Endodermal cell (in vitro differentiated cells): ENCODE measurements around the gene CX3CR1. TPM values are rescaled to one million over a fixed set of nuclear protein-coding genes. Genes with fewer than 3 reads are reported as not detected.

Experiments
- DNase-seq: peaks from one replicate; pipeline ENCODE4 v3.0.0-alpha.2; 2017
- H3K27ac ChIP-seq: 2 replicates; pipeline ENCODE4 v1.5.1; 2013; ENCODE audit warnings: mild to moderate bottlenecking, low read depth, low read length, moderate library complexity
- H3K27me3 ChIP-seq: 2 replicates; pipeline ENCODE4 v1.6.1; 2013; ENCODE audit warnings: mild to moderate bottlenecking, low read length, moderate library complexity; ENCODE audit not compliant: insufficient read depth, control insufficient read depth, poor library complexity, severe bottlenecking
- H3K36me3 ChIP-seq: 2 replicates; pipeline ENCODE4 v1.7.0; 2013; ENCODE audit warnings: mild to moderate bottlenecking, low read length, moderate library complexity; ENCODE audit not compliant: control insufficient read depth, insufficient read depth
- H3K4me1 ChIP-seq: one replicate; pipeline ENCODE4 v1.7.0; 2013; ENCODE audit warnings: low read length; ENCODE audit not compliant: control insufficient read depth, insufficient read depth
- H3K4me3 ChIP-seq: 2 replicates; pipeline ENCODE4 v1.5.1; 2013; ENCODE audit warnings: mild to moderate bottlenecking, low read length, moderate library complexity
- H3K9ac ChIP-seq: 2 replicates; pipeline ENCODE4 v1.6.1; 2013; ENCODE audit warnings: mild to moderate bottlenecking, low read length, moderate library complexity; ENCODE audit not compliant: poor library complexity, severe bottlenecking; ENCODE audit errors: extremely low read depth
- H3K9me3 ChIP-seq: 2 replicates; pipeline ENCODE4 v1.6.1; 2013; ENCODE audit warnings: mild to moderate bottlenecking, low read length, moderate library complexity; ENCODE audit not compliant: control insufficient read depth
- H3K27ac Mint-ChIP-seq: 2 replicates; pipeline ENCODE4 v1.8.0; 2020; ENCODE audit warnings: mixed read lengths
- H3K27me3 Mint-ChIP-seq: 2 replicates; pipeline ENCODE4 v1.8.0; 2021; ENCODE audit warnings: mild to moderate bottlenecking, mixed read lengths; ENCODE audit not compliant: insufficient read depth
- H3K36me3 Mint-ChIP-seq: 2 replicates; pipeline ENCODE4 v1.8.0; 2020; ENCODE audit warnings: low read depth, mixed read lengths
- H3K4me1 Mint-ChIP-seq: 2 replicates; pipeline ENCODE4 v1.8.0; 2020; ENCODE audit warnings: mixed read lengths
- H3K4me3 Mint-ChIP-seq: 2 replicates; pipeline ENCODE4 v1.8.0; 2020; ENCODE audit warnings: mild to moderate bottlenecking, moderate library complexity, mixed read lengths
- H3K9me3 Mint-ChIP-seq: 2 replicates; pipeline ENCODE4 v1.8.0; 2020; ENCODE audit warnings: mild to moderate bottlenecking, mixed read lengths
- WGBS, 2 experiments: methylation state at CpG; one replicate each; pipeline versions ENCODE4 v1.1.5 to v1.1.7; 2013; ENCODE audit warnings: missing lambda C conversion rate in 2 of 2, mixed read lengths in 1 of 2; ENCODE audit not compliant: insufficient coverage in 1 of 2, insufficient read length in 1 of 2; 5-methylcytosine and 5-hydroxymethylcytosine counted together
- total RNA-seq, 2 donors: library from RNA; stranded (reverse); fragmentation: NEBNext Ultra II Directional in 1 of 2; extraction: Animal tissue kit (Norgen Biotek cat#: 25700) in 1 of 2; gene quantifications; 2 replicates in 1 of 2; 3 replicates in 1 of 2; pipeline ENCODE4 v1.2.1, GENCODE V29; 2021
- TF ChIP-seq, protein P1 (sequence below): fragments of 200-600 bp; sonication (generic); conservative IDR thresholded peaks from 2 replicates; pipeline ENCODE4 v1.5.0; 2021; ENCODE audit warnings: antibody characterized with exemption, mild to moderate bottlenecking

Gene CX3CR1
- total RNA-seq, 2 donors from 2014 or later, result not detected

DNA sequence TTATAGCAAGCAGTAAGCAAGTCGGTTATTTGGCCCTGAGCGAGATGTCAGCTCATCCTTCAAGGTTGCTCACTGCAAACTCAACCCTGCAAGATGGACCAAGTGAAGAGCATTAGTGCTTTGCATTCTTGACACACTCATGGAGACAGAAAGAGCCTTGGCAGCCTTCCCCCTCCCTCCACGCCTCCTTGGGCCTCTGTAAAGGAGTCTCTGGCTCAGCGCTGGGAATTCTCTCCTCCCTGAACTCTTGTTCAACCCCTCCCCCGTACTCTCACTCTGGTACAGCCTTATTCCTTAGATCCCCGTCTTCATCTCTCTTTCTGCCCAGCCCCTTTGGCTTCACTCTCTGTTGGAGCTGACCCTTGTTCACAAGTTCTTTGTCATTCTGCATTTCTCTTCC, 2.2 kb upstream of the CX3CR1 start:
- H3K27ac Mint-ChIP-seq, result no peak overlapping the region
- Histone ChIP-seq H3K9ac (no peak overlapping the region), H3K27me3 (peaks cover 7% of the 10 kb centered on the region), H3K36me3 (no peaks in the 10 kb centered on the region), H3K27ac (no peak overlapping the region), H3K4me1 (no peaks in the 10 kb centered on the region), H3K9me3 (no peaks in the 10 kb centered on the region), H3K4me3 (no peak overlapping the region)
- H3K4me1 Mint-ChIP-seq, result peaks cover 9% of the 10 kb centered on the region
- H3K27me3 Mint-ChIP-seq, result peaks cover 5% of the 10 kb centered on the region
- no peak overlapping the region for H3K4me3 Mint-ChIP-seq
- H3K9me3 Mint-ChIP-seq, result no peaks in the 10 kb centered on the region
- TF ChIP-seq, protein P1, sequence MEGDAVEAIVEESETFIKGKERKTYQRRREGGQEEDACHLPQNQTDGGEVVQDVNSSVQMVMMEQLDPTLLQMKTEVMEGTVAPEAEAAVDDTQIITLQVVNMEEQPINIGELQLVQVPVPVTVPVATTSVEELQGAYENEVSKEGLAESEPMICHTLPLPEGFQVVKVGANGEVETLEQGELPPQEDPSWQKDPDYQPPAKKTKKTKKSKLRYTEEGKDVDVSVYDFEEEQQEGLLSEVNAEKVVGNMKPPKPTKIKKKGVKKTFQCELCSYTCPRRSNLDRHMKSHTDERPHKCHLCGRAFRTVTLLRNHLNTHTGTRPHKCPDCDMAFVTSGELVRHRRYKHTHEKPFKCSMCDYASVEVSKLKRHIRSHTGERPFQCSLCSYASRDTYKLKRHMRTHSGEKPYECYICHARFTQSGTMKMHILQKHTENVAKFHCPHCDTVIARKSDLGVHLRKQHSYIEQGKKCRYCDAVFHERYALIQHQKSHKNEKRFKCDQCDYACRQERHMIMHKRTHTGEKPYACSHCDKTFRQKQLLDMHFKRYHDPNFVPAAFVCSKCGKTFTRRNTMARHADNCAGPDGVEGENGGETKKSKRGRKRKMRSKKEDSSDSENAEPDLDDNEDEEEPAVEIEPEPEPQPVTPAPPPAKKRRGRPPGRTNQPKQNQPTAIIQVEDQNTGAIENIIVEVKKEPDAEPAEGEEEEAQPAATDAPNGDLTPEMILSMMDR, result no peak
- WGBS, 2 experiments, result 78 to 87% methylated on average over 6 of the region's 6 CpGs
- peak; percentile 17 for DNase-seq
- no peaks in the 10 kb centered on the region for H3K36me3 Mint-ChIP-seq

DNA sequence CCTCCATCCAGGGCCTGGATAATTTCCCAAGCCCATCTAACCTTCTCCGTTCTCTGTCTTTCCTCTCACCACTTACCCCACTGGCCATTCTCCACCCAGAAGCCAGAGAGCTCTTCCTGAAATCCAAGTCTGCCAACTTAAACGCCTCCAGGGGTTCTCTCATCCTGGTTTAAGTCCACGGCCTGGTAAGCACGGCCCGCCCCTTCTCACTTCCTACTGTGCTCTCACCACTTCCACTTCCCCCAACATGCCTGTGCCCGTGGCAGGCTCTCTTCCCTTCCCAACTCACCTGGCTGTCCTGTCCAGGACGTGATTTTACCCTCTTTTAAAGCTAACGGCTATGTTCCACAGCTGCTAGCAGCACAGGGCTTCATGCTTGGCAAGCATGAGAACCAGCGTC, 1.7 kb upstream of the CX3CR1 start:
- Mint-ChIP-seq H3K36me3 (no peaks in the 10 kb centered on the region), H3K4me3 (no peak overlapping the region), H3K27me3 (peaks cover 10% of the 10 kb centered on the region), H3K9me3 (no peaks in the 10 kb centered on the region), H3K4me1 (peaks cover 9% of the 10 kb centered on the region), H3K27ac (no peak overlapping the region)
- peak; percentile 35 for DNase-seq
- H3K36me3 ChIP-seq, result no peaks in the 10 kb centered on the region
- no peaks in the 10 kb centered on the region for H3K9me3 ChIP-seq
- no peaks in the 10 kb centered on the region for H3K4me1 ChIP-seq
- H3K27ac ChIP-seq, result no peak overlapping the region
- TF ChIP-seq, protein P1, result no peak
- peaks cover 12% of the 10 kb centered on the region for H3K27me3 ChIP-seq
- WGBS, 2 experiments, result 90% methylated on average over 7 to 9 of the region's 9 CpGs
- no peak overlapping the region for H3K4me3 ChIP-seq
- H3K9ac ChIP-seq, result no peak overlapping the region

DNA sequence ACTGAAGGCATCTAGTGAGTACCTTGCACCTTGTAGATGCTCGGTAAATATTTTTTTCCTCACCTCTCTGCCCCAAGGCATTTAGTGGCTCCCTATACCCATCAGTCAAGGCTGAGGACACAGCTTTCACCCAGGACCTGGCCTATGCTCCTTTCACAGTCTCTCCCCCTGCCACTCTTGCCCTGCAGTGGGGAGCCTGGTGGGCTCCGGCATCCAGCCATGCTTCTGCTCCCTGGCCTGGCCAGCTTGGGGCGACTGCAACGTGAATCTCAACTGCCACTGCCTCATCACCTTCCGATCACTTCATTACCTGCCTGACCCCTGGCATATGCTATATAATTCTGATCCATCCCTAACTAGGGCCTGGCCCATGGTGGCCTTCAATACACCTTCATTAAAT, 735 bp upstream of the CX3CR1 start:
- Mint-ChIP-seq H3K27ac (no peak overlapping the region), H3K9me3 (no peaks in the 10 kb centered on the region), H3K27me3 (peaks cover 12% of the 10 kb centered on the region), H3K4me3 (no peak overlapping the region), H3K4me1 (peaks cover 9% of the 10 kb centered on the region), H3K36me3 (no peaks in the 10 kb centered on the region)
- H3K9me3 ChIP-seq, result no peaks in the 10 kb centered on the region
- H3K36me3 ChIP-seq, result no peaks in the 10 kb centered on the region
- no peak for DNase-seq
- H3K27ac ChIP-seq, result no peak overlapping the region
- WGBS, 2 experiments, result 91 to 94% methylated on average over 5 of the region's 5 CpGs
- no peaks in the 10 kb centered on the region for H3K4me1 ChIP-seq
- H3K9ac ChIP-seq, result no peak overlapping the region
- TF ChIP-seq, protein P1, result no peak
- no peak overlapping the region for H3K4me3 ChIP-seq
- H3K27me3 ChIP-seq, result peaks cover 22% of the 10 kb centered on the region
